HG03520 (cell line): ENCODE data around the gene ZC2HC1C.

ENCODE experiments used
- ATAC-seq: cut with Tn5 transposase; IDR thresholded peaks from one replicate; pipeline ENCODE4 v1.9.1; 2021; ENCODE audit warnings: mild to moderate bottlenecking, moderate library complexity; ENCODE audit not compliant: unreplicated experiment

ZC2HC1C gene

GRCh38 chr14:75128596-75128990 is 59.2 kb downstream of the ZC2HC1C start:
- ATAC-seq, result no peak
